HG03460 (cell line): ENCODE data around the gene GSTA4.
"Not testable (repeated sequence)": the region's sequence is repeated elsewhere in the genome, so short reads cannot be mapped to it uniquely, and the experiment has no call there.

Experiments used
- ATAC-seq: cut with Tn5 transposase; IDR thresholded peaks from one replicate; pipeline ENCODE4 v1.9.1; 2021; ENCODE audit not compliant: unreplicated experiment

The GSTA4 gene

DNA sequence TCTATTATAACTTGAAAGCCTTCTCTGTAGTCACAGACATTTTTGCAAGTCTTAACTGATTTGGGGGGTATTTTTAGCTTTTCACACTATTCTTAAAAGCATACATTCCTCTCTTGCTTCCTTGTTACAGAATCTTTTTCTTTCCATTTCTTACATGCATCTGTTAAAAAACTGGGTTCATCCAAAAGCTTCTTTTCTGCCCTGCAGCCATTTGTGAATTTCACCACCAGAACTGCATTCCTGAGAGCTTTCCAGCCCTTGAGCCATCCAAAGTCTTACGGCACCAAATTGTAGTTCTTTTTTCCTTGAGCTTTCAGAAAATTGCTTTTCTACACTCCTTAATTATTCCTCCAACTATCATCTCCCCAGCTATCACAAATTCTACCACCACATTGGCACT is 19.7 kb upstream of the GSTA4 start:
- no peak for ATAC-seq

DNA sequence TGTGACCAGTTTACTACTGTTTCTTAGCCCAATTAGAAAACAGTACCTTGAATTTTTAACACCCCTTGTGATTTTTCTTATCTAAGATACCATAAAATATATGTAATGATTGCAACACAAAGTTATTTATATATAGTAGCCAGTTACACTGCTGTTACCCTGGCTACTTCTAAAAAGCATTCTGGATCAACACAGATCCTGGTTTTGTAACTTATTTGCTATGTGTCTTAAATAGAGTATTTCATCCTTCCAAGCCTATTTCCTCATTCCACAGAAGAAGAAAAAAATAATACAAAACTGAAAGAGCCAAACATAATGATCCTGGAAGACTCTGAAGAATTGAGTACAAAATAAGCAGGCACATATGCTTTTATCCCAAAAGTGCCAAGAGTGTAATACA is 19.0 kb upstream of the GSTA4 start:
- no peak for ATAC-seq

DNA sequence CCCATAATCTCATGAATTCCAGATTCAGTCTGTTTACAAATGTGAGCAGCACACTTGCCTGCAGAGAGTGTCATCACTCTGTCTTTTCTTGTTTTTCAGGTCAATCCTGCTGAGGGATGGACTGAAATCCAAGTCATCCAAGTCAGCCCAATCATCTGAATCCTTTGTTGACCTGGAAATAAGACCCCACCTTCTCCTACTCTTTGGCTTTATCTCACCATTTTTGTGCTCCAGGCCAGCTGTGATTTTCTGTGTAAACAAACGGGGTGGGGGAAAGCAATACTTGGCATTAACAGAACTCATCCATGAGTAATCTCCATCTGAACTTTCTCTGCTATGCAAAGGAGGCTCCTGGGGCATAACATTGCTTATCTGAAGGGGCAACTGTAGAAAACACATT is 16.9 kb upstream of the GSTA4 start:
- ATAC-seq: no peak

DNA sequence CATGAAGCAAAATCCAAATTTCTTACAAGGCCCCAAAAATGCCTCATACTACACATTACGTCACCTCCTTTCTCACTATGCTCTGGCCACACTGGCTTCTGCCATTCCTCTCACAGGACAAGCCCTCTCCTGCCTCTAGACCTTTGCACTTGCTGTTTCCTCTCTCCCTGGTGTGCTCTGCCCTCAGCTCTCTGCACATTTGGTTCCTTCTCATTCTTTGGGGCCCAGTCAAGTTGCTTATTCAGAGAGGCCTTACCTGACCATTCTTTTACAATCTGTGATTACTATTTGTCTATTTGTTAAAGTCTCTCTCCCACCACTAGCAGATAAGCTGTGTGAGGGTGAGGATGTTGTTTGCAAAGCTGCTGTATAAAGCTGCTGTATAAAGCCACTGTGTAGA is 15.4 kb upstream of the GSTA4 start:
- no peak for ATAC-seq

DNA sequence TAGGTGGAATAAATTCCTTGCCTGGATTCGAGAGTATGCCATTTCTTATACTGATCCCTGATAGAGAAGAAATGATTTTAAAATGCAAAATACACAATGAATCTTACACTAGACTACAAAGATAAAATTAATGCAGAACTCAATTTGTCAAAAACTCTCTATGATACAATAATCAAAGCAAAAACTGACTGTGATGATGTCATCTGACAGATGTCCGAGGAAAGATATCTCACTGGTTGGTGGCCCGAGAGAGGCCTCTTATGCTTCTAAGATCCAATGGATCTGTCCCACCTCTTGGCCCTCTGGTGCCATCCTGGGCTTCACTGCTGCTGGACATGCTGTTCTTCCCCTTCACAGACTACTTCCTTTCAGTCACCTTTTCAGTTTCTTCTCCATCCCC is 14.4 kb upstream of the GSTA4 start:
- ATAC-seq: no peak

DNA sequence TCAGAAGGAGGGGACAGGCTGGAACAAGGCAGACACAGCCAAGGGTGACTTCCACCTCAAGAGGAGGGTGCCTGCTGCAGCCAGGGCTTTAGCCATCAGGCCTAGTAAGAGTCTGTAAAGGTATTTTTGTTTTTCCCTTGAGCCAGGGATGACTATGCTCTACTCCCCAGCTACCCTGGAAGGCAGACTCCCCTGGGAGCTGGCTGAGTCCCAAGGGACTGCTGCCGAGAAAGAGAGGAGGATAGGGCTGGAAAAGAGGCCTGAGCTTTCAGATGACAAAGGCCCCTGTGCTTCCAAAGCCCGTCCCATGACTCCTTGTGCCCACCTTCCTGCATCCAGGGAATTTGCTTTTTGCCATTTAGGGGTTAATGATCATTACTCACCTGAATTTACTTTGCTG is 14.0 kb upstream of the GSTA4 start:
- no peak for ATAC-seq

DNA sequence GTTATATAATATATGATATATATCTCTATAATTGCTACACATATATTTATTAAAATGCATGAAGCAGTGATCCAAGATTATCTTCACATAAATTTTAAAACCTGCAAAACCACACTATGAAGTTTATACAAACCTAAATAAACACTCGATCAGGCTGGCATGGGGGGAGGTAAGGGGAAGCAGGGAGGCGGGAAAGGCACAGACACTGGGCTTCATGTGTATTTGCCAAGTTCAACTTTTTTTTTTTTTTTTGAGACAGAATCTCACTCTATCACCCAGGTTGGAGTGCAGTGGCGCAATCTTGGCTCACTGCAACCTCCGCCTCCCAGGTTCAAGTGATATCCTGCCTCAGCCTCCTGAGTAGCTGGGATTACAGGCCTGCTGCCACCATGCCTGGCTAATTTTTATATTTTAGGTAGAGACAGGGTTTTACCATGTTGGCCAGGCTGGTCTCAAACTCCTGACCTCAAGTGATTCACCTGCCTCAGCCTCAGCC is 13.2 kb upstream of the GSTA4 start:
- ATAC-seq: not testable (repeated sequence)

DNA sequence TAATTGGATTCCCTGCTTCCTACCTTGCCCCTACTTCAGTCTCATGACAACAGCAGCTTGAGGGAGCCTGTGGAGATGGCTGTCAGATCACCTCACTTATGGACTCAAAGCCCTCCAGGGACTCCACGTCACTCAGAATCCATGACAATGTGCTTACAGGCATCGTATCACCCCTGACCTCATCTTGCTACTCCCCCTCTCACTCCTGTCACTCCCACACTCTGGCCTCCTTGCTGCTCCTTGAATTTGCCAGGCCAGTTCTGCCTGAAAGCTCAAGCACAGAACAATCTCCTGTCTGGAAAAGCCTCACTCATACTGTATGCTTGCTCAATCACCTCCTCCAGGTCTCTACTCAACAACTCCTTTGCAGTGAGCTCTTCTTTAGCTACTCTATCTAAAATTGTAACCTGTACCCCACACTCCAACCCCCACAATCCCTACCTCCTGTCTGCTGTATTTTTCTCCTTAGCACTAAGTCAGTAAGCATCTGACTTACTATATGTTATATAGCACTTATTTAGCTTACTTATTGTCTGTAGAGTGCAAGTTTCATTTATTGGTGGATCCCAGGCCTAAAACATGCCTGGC is 10.7 kb upstream of the GSTA4 start:
- no peak for ATAC-seq

DNA sequence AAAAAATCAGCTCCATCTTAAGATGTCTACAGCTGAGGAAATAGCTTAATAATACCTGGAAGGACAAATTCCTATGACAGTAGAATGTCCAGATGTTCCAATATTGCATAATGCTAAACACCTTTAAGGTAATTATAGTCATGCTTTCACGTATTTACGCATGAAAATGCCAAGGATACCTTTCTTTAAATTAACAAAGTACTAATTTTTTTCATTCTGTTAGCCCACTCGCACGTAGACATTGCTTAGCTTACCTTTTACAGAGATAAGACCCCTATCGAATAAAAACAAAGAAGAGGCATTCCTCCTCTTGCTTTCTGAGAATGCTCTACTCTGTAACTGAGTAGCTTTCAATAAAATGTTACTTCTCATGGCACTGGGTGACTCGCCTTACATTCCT is 4.4 kb upstream of the GSTA4 start:
- no peak for ATAC-seq

DNA sequence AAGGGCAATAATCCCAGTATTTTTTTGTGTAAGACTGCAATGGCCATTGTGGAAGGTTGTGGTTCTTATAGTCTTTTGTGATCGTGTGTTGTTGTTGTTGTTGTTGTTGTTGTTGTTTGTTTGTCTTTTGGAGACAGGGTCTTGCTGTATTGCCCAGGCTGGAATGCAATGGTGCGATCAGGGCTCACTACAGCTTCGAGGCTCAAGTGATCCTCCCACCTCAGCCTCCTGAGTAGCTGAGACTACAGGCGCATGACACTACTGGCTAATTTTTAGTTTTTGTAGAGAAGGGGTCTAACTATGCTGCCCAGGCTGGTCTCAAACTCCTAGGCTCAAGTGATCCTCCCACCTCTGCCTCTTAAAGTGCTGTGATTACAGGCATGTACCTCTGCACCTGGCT is 3.5 kb upstream of the GSTA4 start:
- no peak for ATAC-seq

DNA sequence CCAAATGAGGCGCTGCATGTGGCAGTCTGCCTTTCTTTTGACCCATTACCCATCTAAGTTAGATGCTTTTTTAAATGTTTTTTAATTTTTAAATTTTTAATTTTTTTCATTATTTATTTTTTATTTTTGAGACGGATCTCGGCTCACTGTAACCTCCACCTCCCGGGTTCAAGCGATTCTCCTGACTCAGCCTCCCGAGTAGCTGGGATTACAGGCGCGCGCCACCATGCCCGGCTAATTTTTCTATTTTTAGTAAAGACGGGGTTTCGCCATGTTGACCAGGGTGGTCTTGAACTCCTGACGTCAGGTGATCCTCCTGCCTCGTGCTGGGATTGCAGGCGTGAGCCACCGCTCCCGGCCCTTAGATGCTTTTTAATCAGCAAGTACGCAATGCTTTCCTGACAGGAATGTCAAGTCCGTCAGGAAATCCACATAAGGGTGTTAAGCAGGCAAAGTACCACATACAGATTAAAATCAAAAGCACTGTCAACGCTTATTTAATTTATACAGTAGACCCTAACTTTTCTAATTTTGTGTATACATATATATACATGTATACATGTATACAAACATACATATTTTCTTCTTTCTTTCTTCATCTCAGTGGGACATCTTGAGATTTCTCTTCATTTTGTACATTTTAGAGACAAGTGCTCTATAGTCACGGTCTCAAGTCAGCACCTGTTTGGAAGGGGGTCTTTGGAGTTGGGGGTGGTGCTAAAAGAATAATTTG is 995 bp upstream of the GSTA4 start:
- no peak for ATAC-seq

DNA sequence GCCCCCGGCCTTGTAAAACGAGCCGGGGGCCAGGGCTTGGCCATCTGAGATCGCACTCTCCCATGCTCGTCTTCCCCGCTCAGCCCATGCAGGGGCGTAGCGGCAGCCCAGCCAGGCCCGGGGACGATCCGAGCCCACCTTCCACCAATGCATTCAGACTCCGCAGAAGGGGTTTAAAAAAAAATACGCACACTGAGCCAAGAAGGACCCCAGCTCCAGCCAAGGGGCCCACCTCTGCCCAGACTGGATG is 320 bp downstream of the GSTA4 start:
- peak; percentile 22 for ATAC-seq

DNA sequence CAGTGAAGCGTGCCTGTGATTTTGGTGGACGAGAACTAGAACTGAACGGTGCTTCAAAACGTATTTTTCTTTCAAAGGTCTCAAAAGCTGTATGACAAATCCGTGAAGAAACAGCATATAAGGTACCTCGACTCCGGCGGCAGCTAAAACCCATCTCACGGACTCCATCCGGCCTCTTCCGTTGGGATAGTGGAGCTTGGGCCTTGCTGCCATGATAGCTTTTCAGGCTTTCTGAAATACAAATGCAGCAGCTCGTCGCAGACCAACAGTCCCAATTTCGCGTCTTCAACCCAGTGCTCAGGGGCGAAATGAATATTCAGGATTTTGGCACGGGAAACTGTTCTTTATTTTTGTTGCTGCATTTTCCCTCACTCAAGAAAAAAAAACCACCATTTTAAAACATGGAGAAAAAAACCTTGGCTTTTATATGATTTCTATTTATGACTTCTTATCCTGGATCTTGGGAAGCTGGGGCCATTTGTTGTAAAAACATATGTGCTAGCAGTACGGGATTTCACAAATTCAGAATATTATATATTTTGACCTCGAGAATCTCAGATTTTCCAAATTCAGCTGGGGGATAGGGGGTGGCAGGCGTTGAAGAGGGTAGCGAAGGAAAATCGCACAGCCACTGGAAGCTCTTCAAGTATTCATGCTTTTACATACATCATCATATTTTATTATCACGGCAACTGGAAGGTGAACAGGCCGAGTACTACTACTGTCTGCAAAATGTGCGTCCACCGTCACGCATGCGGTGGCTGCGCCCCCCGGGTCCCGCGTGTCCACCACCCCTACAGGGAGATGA is 849 bp downstream of the GSTA4 start:
- no peak for ATAC-seq

DNA sequence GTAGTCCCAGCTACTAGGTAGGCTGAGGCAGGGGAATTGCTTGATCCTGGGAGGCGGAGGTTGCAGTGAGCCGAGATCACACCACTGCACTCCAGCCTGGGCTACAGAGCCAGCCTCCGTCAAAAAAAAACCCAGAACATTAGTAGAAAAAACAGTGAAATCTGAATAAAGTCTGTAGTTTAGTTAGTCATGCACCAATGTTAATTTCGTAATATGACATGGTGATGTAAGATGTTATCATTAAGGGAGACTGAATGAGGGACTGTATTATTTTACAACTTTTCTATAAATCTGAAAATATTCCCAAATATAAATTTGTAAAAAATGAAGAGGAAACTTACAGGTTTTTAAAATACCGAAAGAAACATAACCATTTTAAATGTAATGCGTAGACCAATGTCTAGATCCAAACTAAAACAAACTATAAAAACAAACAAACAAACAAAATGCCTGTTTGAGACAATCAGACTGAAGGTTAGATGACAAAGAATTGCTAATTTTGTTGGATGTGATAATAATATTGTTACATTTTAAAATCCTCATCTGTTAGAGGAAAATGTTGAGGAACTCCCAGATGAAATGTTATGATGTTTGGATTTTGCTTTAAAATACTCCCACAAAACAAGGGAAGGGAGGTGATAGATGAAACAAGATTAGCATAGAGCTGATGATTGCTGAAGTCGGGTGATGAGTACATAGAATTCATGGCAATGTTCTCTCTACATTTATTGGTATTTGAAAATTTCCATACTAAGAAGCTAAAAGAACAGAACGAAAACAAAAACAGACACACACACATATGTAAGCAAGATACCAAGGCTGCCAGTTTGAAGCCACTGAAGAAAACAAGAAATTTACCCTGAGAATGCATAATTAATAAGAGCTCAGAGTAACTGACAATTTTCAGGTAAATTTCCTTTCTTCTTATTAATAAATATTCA is 1.8 kb downstream of the GSTA4 start:
- ATAC-seq: no peak

DNA sequence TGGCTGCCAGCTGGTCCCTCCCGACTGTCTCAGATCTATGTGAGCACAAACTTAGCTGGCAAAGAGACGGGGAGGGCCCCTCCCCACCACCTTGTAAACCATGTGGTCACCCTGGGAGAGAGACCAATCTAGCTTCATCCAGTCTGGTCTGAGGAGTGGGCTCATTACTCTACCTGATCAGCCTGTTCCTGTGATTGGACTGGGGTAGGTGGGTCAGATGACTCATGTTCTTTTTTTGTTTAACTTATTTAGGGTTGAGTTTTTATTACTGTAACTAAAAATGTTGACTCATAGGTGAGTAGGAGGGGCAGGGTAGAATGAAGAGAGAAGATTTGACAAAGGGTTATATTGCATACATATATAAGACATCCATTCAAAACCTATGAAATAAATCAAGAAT is 4.7 kb downstream of the GSTA4 start:
- ATAC-seq: no peak

DNA sequence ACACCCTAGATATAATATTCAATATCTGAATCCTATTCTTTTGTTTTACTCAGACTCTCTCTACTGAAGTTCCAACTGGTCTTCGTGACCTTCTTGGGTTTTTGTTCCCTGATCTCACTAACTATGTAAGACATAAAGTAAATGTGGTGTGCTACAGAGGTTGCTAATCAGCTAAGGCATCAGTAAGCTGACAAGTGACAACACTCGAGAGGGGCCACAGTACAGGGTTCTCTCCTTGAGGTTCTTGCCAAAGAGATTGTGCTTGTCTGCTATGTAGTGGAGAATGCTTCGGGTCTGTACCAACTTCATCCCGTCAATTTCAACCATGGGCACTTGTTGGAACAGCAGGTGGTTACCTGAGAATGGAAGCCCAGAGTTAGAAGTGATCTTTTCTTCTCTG is 9.9 kb downstream of the GSTA4 start:
- no peak for ATAC-seq

DNA sequence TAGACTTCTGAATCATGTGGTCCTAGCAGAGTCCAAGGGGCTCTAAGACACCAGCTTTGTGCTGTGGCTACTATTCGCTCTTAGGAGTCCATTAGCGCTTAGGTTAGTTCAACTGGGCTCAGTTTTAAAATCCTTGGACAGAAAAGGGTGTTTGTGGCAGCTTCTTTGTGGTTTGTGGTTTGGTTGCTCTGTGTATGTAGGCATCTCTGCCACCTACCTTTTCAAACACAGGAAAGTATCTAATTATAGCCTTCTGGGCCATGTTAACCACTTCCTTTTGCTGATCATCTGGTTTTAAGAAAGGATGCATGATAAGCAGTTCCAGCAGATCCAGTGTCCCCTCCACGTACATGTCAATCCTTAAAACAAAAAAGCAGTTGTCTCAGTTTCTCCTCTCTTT is 10.8 kb downstream of the GSTA4 start:
- peak; percentile 80 for ATAC-seq

DNA sequence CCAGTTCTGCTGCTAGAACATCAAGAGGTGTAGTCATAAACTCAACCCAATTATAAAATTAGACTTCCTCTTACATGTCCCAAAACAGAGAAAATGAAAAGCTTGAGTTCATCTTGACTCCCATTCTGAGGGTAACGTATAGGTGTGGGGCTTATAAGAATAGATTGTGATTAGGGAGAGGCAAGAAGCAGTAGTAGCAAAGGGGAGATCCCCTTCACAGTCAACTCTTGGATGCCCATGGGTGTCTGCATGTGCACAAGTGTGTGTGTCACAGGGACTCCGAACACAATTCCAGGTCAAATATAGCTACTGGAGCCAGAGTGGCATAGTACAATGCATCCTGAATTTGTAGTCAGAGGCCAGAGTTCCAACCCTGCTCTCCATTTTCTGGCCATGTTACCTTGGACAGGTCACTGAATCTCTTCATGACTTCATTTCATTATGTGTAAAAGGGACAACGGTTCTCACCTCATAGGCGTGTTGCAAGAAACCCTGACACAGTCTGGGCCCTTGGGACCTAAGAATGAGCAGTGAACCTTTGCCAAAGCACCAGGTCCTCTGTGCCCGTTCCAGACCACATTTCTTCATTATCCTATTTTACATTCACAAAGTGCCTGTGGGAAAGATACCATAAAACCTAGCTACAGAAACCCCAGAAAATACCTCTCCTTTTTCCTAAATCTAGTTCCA is 11.8 kb downstream of the GSTA4 start:
- no peak for ATAC-seq

DNA sequence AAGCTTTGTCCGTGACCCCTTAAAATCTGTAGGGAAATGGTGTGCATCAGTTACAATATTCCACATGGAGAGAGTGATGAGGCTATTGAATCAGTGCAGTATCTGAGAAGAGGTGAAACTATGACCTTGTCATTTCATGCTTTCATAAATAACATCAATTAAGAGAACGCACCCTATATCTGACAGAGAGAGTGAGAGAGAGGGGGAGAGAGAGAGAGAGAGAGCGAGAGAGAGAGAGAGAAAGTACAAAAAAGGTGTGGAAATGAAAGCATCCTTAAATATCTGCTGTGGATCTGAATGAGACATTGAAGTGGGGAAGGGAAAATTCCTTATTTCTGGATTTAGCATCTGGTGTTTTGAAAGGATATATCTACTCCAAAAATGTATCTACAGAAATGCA is 12.4 kb downstream of the GSTA4 start:
- no peak for ATAC-seq

DNA sequence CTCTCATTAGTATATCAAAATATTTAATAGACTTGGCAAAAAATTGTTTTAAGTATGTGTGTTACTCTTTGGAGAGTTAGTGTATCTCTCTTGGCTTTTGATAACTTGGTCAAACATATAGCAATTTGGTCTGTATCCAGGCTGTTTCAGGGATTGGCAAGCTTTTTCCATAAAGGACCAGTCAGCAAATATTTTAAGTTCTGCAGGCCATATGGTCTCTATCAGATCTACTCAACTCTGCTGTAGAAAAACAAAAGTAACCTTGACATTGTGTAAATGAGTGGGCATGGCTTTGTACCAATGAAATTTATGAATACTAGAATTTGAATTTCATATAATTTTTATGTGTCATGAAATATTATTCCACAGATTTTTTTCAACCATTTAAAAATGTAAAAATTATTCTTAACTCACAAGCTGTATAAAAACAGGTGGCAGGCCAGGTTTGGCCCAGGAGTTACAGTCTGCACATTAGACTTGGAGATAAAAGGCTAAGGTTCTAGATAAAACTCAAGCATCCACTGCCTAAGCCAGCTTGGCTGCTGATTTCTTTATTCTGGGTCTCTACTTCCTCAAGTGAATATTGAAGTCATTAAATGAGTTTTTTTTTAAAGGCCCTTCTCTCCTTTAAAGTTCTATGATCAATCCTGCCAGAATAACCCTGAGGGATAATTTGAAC is 13.7 kb downstream of the GSTA4 start:
- no peak for ATAC-seq
